HepG2 (cell line): ENCODE measurements around the gene IRF3. TPM values are rescaled to one million over a fixed set of nuclear protein-coding genes. Genes with fewer than 3 reads are reported as not detected.
A peak's percentile ranks its signal among the peaks of the same experiment; 100 is the strongest.

Source experiments
- AKNA ChIP-seq: sonication (generic); formaldehyde crosslinking; IDR thresholded peaks from 2 replicates; pipeline ENCODE4 v1.4.0; 2020; ENCODE audit warnings: missing genetic modification reagents, borderline replicate concordance
- ERF ChIP-seq: IDR thresholded peaks from 2 replicates; pipeline ENCODE4 v1.6.1; 2018; ENCODE audit warnings: missing biosample characterization, missing genetic modification reagents
- KDM5B ChIP-seq: sonication (generic); formaldehyde crosslinking; IDR thresholded peaks from 2 replicates; pipeline ENCODE4 v1.4.0; 2020; ENCODE audit warnings: missing genetic modification reagents, mild to moderate bottlenecking, borderline replicate concordance
- NR2F1 ChIP-seq, 2 experiments: fragments of 450-650 bp in 1 of 2; formaldehyde crosslinking in 1 of 2; IDR thresholded peaks; 2 replicates each; pipeline versions ENCODE4 v1.5.0 to v1.6.1; 2016 to 2020; ENCODE audit warnings: mild to moderate bottlenecking in 1 of 2, missing compliant biosample characterization in 1 of 2, missing genetic modification reagents in 1 of 2, moderate library complexity in 1 of 2
- PLSCR1 ChIP-seq: sonication (generic); formaldehyde crosslinking; IDR thresholded peaks from 2 replicates; pipeline ENCODE4 v1.5.0; 2020; ENCODE audit warnings: missing genetic modification reagents, mild to moderate bottlenecking, borderline replicate concordance
- SSRP1 ChIP-seq: IDR thresholded peaks from 2 replicates; pipeline ENCODE4 v1.6.1; 2016; ENCODE audit warnings: control low read depth
- TAF15 ChIP-seq: fragments of 200-400 bp; formaldehyde crosslinking; IDR thresholded peaks from one replicate; pipeline ENCODE4 v1.6.1; 2018; ENCODE audit warnings: mild to moderate bottlenecking, low read depth, low read length; ENCODE audit not compliant: poor library complexity, severe bottlenecking
- UBTF ChIP-seq: sonication (generic); formaldehyde crosslinking; IDR thresholded peaks from 2 replicates; pipeline ENCODE4 v1.4.0; 2020; ENCODE audit warnings: mild to moderate bottlenecking, missing genetic modification reagents
- ZBTB7B ChIP-seq: sonication (generic); formaldehyde crosslinking; IDR thresholded peaks from 2 replicates; pipeline ENCODE4 v1.4.0; 2020; ENCODE audit warnings: missing genetic modification reagents
- ZNF281 ChIP-seq: sonication (generic); formaldehyde crosslinking; IDR thresholded peaks from 2 replicates; pipeline ENCODE4 v1.4.0; 2020; ENCODE audit warnings: missing genetic modification reagents, borderline replicate concordance
- ZNF382 ChIP-seq: sonication (generic); formaldehyde crosslinking; IDR thresholded peaks from 2 replicates; pipeline ENCODE4 v1.5.0; 2020; ENCODE audit warnings: missing genetic modification reagents, mild to moderate bottlenecking, borderline replicate concordance
- ZNF589 ChIP-seq: sonication (generic); formaldehyde crosslinking; conservative IDR thresholded peaks from 2 replicates; pipeline ENCODE4 v1.8.0; 2022; ENCODE audit warnings: mild to moderate bottlenecking, moderate library complexity, missing genetic modification reagents
- ZNF746 ChIP-seq: sonication (generic); formaldehyde crosslinking; IDR thresholded peaks from 2 replicates; pipeline ENCODE4 v1.8.0; 2022; ENCODE audit warnings: mild to moderate bottlenecking, missing genetic modification reagents
- ZNF772 ChIP-seq: sonication (generic); formaldehyde crosslinking; IDR thresholded peaks from 2 replicates; pipeline ENCODE4 v1.5.0; 2020; ENCODE audit warnings: mild to moderate bottlenecking, missing genetic modification reagents
- ZNF883 ChIP-seq: sonication (generic); formaldehyde crosslinking; IDR thresholded peaks from 2 replicates; pipeline ENCODE4 v1.5.1; 2020; ENCODE audit warnings: mild to moderate bottlenecking, missing genetic modification reagents; ENCODE audit errors: not compliant biosample characterization
- ZZZ3 ChIP-seq: sonication (generic); formaldehyde crosslinking; IDR thresholded peaks from 2 replicates; pipeline ENCODE4 v1.4.0; 2020; ENCODE audit warnings: missing genetic modification reagents, mild to moderate bottlenecking, borderline replicate concordance
- polyA plus RNA-seq, 8 experiments: library from polyadenylated mRNA; depleted of rRNA in 3 of 8; stranded (reverse) in 7 of 8; unstranded in 1 of 8; fragments of >200 nt; fragmentation: Illumina TruSeq in 4 of 8; extraction: Trizol in 4 of 8; gene quantifications; 2 replicates each; pipeline versions ENCODE4 v1.2.1 to v1.2.3, GENCODE V29; 2011 to 2016; ENCODE audit warnings: low read depth in 4 of 8, missing spikeins in 1 of 8, mixed read lengths in 1 of 8; ENCODE audit not compliant: insufficient read depth in 1 of 8
- total RNA-seq, 5 experiments: library from RNA; depleted of rRNA; stranded (reverse); fragments of >200 nt; fragmentation: Illumina TruSeq; extraction: Trizol; gene quantifications; 2 replicates each; pipeline ENCODE4 v1.2.3, GENCODE V29; 2016; ENCODE audit warnings: low read depth in 1 of 5

Gene IRF3
- total and polyA plus RNA-seq, 2 of the 13 experiments (the other 11 are each of a cell fraction or from before 2014, with no cell fraction given): 61.9 to 65.5 TPM

- TF ChIP-seq UBTF (peak; percentile 35), ZNF772 (CRISPR knock-in tag) (0 out of 2 replicates have a peak, but pooled peaks have one; percentile 36), ZZZ3 (CRISPR knock-in tag) (no peak), ZBTB7B (no peak), SSRP1 (CRISPR knock-in tag) (no peak), TAF15 (no peak), KDM5B (CRISPR knock-in tag) (no peak), ZNF589 (CRISPR knock-in tag) (0 out of 2 replicates have a peak, but pooled peaks have one; percentile 30), PLSCR1 (CRISPR knock-in tag) (no peak), ZNF382 (no peak), ZNF883 (CRISPR knock-in tag) (peak; percentile 49), NR2F1 (CRISPR knock-in tag; IDR thresholded peaks at IDR 0.05) (peak in 1 of 2 experiments; percentile 50; a peak in 1 of 4 replicates), ZNF281 (CRISPR knock-in tag) (no peak), ERF (CRISPR knock-in tag) (no peak; the same call in 1 of the 2 replicates), ZNF746 (CRISPR knock-in tag) (no peak), AKNA (CRISPR knock-in tag) (no peak)
Observed at GRCh38 chr19:49641688-49642491, 23.8 kb downstream of the IRF3 start, which contains the start of gene SCAF1 (continued).
